Liver (tissue), 9 donors: ENCODE data around the gene GLIPR2. TPM values are rescaled to one million over a fixed set of nuclear protein-coding genes. Genes with fewer than 3 reads are reported as not detected.

Experiments used
- DNase-seq: peaks from one replicate; pipeline ENCODE4 v3.0.0-alpha.2; 2017; ENCODE audit warnings: low spot score
- H3K27ac ChIP-seq, 2 donors: one replicate each; pipeline ENCODE4 v1.7.0; 2013; ENCODE audit warnings: inconsistent platforms in 2 of 2, low read length in 2 of 2, control low read depth in 1 of 2, low read depth in 1 of 2, mild to moderate bottlenecking in 1 of 2
- H3K27me3 ChIP-seq, 4 donors: one replicate each; pipeline versions ENCODE4 v1.6.1 to v1.7.0; 2013; ENCODE audit warnings: low read length in 3 of 4, inconsistent platforms in 1 of 4, mild to moderate bottlenecking in 1 of 4, moderate library complexity in 1 of 4; ENCODE audit not compliant: control insufficient read depth in 4 of 4, insufficient read depth in 4 of 4
- H3K36me3 ChIP-seq, 4 donors: one replicate each; pipeline versions ENCODE4 v1.6.1 to v1.7.0; 2013; ENCODE audit warnings: low read length in 3 of 4, mild to moderate bottlenecking in 3 of 4, low read depth in 1 of 4, moderate library complexity in 1 of 4; ENCODE audit not compliant: control insufficient read depth in 4 of 4, insufficient read depth in 3 of 4
- H3K4me1 ChIP-seq, 4 donors: one replicate each; pipeline versions ENCODE4 v1.6.1 to v1.7.0; 2013; ENCODE audit warnings: low read length in 3 of 4, mild to moderate bottlenecking in 3 of 4, moderate library complexity in 1 of 4; ENCODE audit not compliant: control insufficient read depth in 4 of 4, insufficient read depth in 4 of 4
- H3K4me3 ChIP-seq, 3 donors: one replicate each; pipeline versions ENCODE4 v1.6.1 to v1.7.0; 2013; ENCODE audit warnings: low read length in 3 of 3, control low read depth in 1 of 3, low read depth in 1 of 3, mild to moderate bottlenecking in 1 of 3
- H3K9ac ChIP-seq, 2 donors: one replicate each; pipeline ENCODE4 v1.7.0; 2013; ENCODE audit warnings: low read length in 2 of 2, mild to moderate bottlenecking in 2 of 2, moderate library complexity in 2 of 2, control low read depth in 1 of 2, low read depth in 1 of 2
- H3K9me3 ChIP-seq, 4 donors: one replicate each; pipeline versions ENCODE4 v1.6.1 to v1.7.0; 2013; ENCODE audit warnings: low read length in 3 of 4; ENCODE audit not compliant: control insufficient read depth in 4 of 4
- EGR1 ChIP-seq, 2 donors: IDR thresholded peaks; 2 replicates each; pipeline ENCODE4 v1.6.1; 2016 to 2018; ENCODE audit warnings: antibody characterized with exemption in 2 of 2, low read depth in 2 of 2
- FOXA1 ChIP-seq: IDR thresholded peaks from 2 replicates; pipeline ENCODE4 v1.6.1; 2016; ENCODE audit warnings: antibody characterized with exemption
- FOXA2 ChIP-seq: IDR thresholded peaks from 2 replicates; pipeline ENCODE4 v1.6.1; 2016; ENCODE audit warnings: antibody characterized with exemption
- GABPA ChIP-seq, 2 donors: IDR thresholded peaks in 1 of 2; conservative IDR thresholded peaks in 1 of 2; 2 replicates each; pipeline ENCODE4 v1.6.1; 2016; ENCODE audit warnings: antibody characterized with exemption in 2 of 2, mild to moderate bottlenecking in 1 of 2, moderate library complexity in 1 of 2
- HNF4A ChIP-seq, 2 donors: conservative IDR thresholded peaks; 2 replicates each; pipeline ENCODE4 v1.6.1; 2016; ENCODE audit warnings: antibody characterized with exemption in 2 of 2, mild to moderate bottlenecking in 2 of 2
- HNF4G ChIP-seq: IDR thresholded peaks from 2 replicates; pipeline ENCODE4 v1.6.1; 2016; ENCODE audit warnings: antibody characterized with exemption
- JUND ChIP-seq, 2 donors: IDR thresholded peaks; 2 replicates each; pipeline ENCODE4 v1.6.1; 2016; ENCODE audit warnings: antibody characterized with exemption in 2 of 2
- NR2F2 ChIP-seq: IDR thresholded peaks from 2 replicates; pipeline ENCODE4 v1.6.1; 2016; ENCODE audit warnings: antibody characterized with exemption
- RAD21 ChIP-seq, 2 donors: IDR thresholded peaks; 2 replicates each; pipeline ENCODE4 v1.6.1; 2016; ENCODE audit warnings: antibody characterized with exemption in 2 of 2, mild to moderate bottlenecking in 2 of 2
- RXRA ChIP-seq, 2 donors: IDR thresholded peaks; 2 replicates each; pipeline ENCODE4 v1.6.1; 2017 to 2018; ENCODE audit warnings: antibody characterized with exemption in 2 of 2, mild to moderate bottlenecking in 1 of 2
- SP1 ChIP-seq: IDR thresholded peaks from 2 replicates; pipeline ENCODE4 v1.6.1; 2018; ENCODE audit warnings: antibody characterized with exemption, mild to moderate bottlenecking
- TAF1 ChIP-seq: conservative IDR thresholded peaks from 2 replicates; pipeline ENCODE4 v1.6.1; 2016; ENCODE audit warnings: antibody characterized with exemption, mild to moderate bottlenecking
- YY1 ChIP-seq: IDR thresholded peaks from 2 replicates; pipeline ENCODE4 v1.6.1; 2016; ENCODE audit warnings: antibody characterized with exemption, mild to moderate bottlenecking
- WGBS: extraction: QIAGEN DNeasy Blood & Tissue Kit; methylation state at CpG from one replicate; pipeline ENCODE4 v1.1.7; 2013; 5-methylcytosine and 5-hydroxymethylcytosine counted together
- polyA plus RNA-seq, 2 donors: library from polyadenylated mRNA; stranded (reverse) in 1 of 2; unstranded in 1 of 2; fragments of 200-250 nt in 1 of 2; fragments of >200 nt in 1 of 2; fragmentation: Nextera tagmentation in 1 of 2; extraction: Ambion mirVana in 1 of 2; gene quantifications; one replicate each; pipeline versions ENCODE4 v1.2.1 to v1.2.3, GENCODE V29; 2013 to 2015
- total RNA-seq, 2 donors: library from RNA; depleted of rRNA; stranded (reverse); fragments of >200 nt; gene quantifications; one replicate each; pipeline ENCODE4 v1.2.3, GENCODE V29; 2014
- TF ChIP-seq, protein P1 (sequence below): IDR thresholded peaks from 2 replicates; pipeline ENCODE4 v1.6.1; 2016; ENCODE audit warnings: antibody characterized with exemption
- TF ChIP-seq, protein P2 (sequence below): IDR thresholded peaks from 2 replicates; pipeline ENCODE4 v1.6.1; 2016; ENCODE audit warnings: antibody characterized with exemption, mild to moderate bottlenecking
- TF ChIP-seq, protein P3 (sequence below): fragments of 150-350 bp; IDR thresholded peaks from 2 replicates; pipeline ENCODE4 v1.5.1; 2017; ENCODE audit warnings: improper control_type of control experiment, low read depth, low read length; ENCODE audit not compliant: missing input control
- TF ChIP-seq, protein P4 (sequence below): IDR thresholded peaks from 2 replicates; pipeline ENCODE4 v1.6.1; 2016; ENCODE audit warnings: antibody characterized with exemption
- TF ChIP-seq, protein P5 (sequence below): IDR thresholded peaks from 2 replicates; pipeline ENCODE4 v1.6.1; 2016; ENCODE audit warnings: antibody characterized with exemption
- donor health status: healthy.
- donor health status: healthy.
- donor health status: healthy.
- donor health status: healthy.
- donor health status: healthy.

GLIPR2 gene
- total and polyA plus RNA-seq, 4 donors, result 1.7 to 17.6 (median 2.9) TPM

DNA sequence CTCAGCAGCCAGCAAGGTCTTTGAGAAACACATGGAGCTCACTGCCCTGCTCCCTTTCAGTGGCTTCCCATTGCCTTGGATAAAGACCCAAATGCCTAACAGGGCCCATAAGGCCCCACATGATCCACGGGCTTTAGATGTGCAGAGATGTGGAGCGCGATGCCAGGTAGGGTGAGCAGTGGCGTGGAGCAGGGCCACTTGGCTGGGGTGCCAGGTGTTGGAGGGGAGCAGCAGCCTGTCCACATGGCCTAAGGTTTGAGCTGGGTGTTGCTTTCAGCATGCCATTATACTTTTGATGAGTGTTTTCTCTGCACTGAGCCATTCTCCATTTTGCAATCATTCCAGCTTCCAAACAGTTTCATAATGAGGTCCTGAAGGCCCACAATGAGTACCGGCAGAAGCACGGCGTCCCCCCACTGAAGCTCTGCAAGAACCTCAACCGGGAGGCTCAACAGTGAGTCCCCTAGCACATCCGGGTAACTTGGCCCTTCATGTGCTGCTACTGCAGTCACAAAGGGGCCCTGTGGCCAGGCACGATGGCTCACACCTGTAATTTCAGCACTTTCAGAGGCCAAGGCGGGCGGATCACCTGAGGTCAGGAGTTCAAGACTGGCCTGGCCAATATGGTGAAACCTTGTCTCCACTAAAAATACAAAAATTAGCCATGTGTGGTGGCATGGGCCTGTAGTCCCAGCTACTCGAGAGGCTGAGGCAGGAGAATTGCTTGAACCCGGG is 11.1 kb downstream of the GLIPR2 start (continued):
- TF ChIP-seq, protein P1, sequence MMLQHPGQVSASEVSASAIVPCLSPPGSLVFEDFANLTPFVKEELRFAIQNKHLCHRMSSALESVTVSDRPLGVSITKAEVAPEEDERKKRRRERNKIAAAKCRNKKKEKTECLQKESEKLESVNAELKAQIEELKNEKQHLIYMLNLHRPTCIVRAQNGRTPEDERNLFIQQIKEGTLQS, result no peak

DNA sequence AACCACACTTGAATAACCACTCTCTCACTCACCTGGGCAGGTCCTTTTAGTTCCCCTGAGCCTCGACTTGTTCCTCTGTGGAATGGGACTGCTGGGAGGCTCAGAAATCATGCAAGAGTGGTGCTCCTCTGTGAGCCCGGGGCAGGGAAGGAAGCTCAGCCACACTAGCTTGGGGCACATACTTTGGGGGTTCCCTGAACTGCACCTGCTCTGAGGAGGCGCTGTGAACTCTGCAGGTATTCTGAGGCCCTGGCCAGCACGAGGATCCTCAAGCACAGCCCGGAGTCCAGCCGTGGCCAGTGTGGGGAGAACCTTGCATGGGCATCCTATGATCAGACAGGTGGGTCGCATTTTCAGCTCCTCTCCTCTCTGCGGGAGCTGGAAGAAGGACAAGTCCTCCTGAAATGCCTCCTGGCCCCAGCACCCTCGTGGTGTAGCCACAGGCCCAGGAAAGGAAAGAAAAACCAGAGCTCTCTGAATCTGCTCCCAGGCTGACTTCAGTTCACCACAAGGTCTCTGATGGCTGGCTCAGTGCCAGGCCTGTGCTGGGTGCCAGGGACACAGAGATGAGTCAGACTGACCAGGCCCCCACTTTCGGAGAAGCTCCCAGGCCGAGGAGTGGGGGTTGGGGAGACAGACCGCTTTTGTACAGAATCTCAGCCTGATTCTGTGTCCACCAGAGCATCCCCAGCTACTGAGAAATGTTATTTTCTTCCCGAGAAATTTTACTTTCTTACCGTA is 11.9 kb downstream of the GLIPR2 start:
- Histone ChIP-seq H3K9ac (no peak overlapping the region), H3K36me3 (no peaks in the 10 kb centered on the region), H3K27me3 (no peaks in the 10 kb centered on the region), H3K27ac (peak overlapping the region; percentile 42 to 54), H3K4me1 (peaks cover 0 to 8% (median 3%) of the 10 kb centered on the region in 4 donors), H3K4me3 (no peak overlapping the region), H3K9me3 (peaks cover 0 to 6% (median 3%) of the 10 kb centered on the region in 4 donors)
- no peak for DNase-seq
- WGBS, result 73% methylated on average over 14 of the region's 14 CpGs
- TF ChIP-seq, protein P2, sequence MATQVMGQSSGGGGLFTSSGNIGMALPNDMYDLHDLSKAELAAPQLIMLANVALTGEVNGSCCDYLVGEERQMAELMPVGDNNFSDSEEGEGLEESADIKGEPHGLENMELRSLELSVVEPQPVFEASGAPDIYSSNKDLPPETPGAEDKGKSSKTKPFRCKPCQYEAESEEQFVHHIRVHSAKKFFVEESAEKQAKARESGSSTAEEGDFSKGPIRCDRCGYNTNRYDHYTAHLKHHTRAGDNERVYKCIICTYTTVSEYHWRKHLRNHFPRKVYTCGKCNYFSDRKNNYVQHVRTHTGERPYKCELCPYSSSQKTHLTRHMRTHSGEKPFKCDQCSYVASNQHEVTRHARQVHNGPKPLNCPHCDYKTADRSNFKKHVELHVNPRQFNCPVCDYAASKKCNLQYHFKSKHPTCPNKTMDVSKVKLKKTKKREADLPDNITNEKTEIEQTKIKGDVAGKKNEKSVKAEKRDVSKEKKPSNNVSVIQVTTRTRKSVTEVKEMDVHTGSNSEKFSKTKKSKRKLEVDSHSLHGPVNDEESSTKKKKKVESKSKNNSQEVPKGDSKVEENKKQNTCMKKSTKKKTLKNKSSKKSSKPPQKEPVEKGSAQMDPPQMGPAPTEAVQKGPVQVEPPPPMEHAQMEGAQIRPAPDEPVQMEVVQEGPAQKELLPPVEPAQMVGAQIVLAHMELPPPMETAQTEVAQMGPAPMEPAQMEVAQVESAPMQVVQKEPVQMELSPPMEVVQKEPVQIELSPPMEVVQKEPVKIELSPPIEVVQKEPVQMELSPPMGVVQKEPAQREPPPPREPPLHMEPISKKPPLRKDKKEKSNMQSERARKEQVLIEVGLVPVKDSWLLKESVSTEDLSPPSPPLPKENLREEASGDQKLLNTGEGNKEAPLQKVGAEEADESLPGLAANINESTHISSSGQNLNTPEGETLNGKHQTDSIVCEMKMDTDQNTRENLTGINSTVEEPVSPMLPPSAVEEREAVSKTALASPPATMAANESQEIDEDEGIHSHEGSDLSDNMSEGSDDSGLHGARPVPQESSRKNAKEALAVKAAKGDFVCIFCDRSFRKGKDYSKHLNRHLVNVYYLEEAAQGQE, result no peak
- TF ChIP-seq, protein P3, sequence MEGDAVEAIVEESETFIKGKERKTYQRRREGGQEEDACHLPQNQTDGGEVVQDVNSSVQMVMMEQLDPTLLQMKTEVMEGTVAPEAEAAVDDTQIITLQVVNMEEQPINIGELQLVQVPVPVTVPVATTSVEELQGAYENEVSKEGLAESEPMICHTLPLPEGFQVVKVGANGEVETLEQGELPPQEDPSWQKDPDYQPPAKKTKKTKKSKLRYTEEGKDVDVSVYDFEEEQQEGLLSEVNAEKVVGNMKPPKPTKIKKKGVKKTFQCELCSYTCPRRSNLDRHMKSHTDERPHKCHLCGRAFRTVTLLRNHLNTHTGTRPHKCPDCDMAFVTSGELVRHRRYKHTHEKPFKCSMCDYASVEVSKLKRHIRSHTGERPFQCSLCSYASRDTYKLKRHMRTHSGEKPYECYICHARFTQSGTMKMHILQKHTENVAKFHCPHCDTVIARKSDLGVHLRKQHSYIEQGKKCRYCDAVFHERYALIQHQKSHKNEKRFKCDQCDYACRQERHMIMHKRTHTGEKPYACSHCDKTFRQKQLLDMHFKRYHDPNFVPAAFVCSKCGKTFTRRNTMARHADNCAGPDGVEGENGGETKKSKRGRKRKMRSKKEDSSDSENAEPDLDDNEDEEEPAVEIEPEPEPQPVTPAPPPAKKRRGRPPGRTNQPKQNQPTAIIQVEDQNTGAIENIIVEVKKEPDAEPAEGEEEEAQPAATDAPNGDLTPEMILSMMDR, result no peak
- no peak for TF ChIP-seq EGR1 (IDR thresholded peaks at IDR 0.05; ENCODE audit: low read depth in 2 of 2)
- TF ChIP-seq YY1, result no peak
- peak in 1 of 2 donors; percentile 14 for TF ChIP-seq RXRA (IDR thresholded peaks at IDR 0.05)
- TF ChIP-seq FOXA2, result no peak
- TF ChIP-seq, protein P1, result no peak
- TF ChIP-seq SP1, result no peak
- TF ChIP-seq TAF1, result no peak
- TF ChIP-seq JUND (IDR thresholded peaks at IDR 0.05), result peak; percentile 78 to 89
- TF ChIP-seq NR2F2, result peak; percentile 50
- TF ChIP-seq, protein P4, sequence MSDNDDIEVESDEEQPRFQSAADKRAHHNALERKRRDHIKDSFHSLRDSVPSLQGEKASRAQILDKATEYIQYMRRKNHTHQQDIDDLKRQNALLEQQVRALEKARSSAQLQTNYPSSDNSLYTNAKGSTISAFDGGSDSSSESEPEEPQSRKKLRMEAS, result no peak
- no peak for TF ChIP-seq HNF4G
- TF ChIP-seq RAD21 (IDR thresholded peaks at IDR 0.05), result peak in 1 of 2 donors; percentile 15
- TF ChIP-seq HNF4A (conservative IDR thresholded peaks at IDR 0.05), result no peak
- TF ChIP-seq, protein P5, sequence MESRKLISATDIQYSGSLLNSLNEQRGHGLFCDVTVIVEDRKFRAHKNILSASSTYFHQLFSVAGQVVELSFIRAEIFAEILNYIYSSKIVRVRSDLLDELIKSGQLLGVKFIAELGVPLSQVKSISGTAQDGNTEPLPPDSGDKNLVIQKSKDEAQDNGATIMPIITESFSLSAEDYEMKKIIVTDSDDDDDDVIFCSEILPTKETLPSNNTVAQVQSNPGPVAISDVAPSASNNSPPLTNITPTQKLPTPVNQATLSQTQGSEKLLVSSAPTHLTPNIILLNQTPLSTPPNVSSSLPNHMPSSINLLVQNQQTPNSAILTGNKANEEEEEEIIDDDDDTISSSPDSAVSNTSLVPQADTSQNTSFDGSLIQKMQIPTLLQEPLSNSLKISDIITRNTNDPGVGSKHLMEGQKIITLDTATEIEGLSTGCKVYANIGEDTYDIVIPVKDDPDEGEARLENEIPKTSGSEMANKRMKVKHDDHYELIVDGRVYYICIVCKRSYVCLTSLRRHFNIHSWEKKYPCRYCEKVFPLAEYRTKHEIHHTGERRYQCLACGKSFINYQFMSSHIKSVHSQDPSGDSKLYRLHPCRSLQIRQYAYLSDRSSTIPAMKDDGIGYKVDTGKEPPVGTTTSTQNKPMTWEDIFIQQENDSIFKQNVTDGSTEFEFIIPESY, result no peak
- no peak for TF ChIP-seq GABPA (IDR thresholded peaks at IDR 0.05 in 1 of 2, conservative IDR thresholded peaks at IDR 0.05 in 1 of 2)
- no peak for TF ChIP-seq FOXA1
